HT1080 (cell line): ENCODE data around the gene LYSMD3. TPM values are rescaled to one million over a fixed set of nuclear protein-coding genes. Genes with fewer than 3 reads are reported as not detected.

Source experiments
- DNase-seq: peaks from one replicate; pipeline ENCODE4 v3.0.0-alpha.2; 2015; ENCODE audit warnings: low read depth
- total RNA-seq: library from RNA; depleted of rRNA; stranded (reverse); fragments of >200 nt; shearing (Covaris generic); gene quantifications from 2 replicates; pipeline ENCODE4 v1.2.3, GENCODE V29; 2014; rRNA removed

LYSMD3 gene
- total RNA-seq, 1 experiment from 2014 or later: 12.1 TPM

DNA sequence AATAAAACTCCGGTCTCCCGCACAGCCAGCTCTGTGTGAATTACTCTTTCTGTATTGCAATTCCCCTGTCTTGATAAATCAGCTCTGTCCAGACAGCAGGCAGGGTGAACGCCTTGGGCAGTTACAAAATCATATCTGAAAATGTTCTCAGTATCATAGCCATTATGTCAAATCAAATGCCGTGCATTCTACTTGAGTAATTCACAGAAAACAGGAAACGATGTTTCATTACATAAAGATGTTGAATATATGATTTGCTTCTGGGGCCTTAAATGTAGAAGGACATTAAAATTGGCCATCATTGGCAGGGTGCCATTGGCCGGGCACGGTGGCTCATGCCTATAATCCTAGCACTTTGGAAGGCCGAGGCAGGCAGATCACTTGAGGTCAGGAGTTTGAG lies 46.2 kb downstream of the LYSMD3 start:
- DNase-seq: no peak

DNA sequence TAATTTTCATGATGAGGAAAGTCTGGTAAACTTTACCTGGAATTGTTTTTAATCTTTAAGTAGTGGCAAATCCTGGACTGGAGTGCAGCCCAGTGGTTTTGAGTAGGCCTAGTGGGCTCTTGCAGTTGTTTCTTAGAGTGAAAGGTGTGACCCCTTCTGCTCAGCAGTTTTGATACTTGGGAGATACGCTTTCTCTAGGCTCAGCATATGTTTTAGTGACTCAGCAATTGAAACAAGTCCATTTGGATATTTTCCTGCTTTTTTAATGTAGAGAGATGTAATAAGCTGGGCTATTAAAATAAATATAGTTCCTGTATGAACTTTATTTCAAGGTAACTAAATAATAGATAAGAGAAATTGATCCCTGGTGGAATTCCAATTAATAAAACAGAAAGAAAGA lies 48.7 kb downstream of the LYSMD3 start:
- DNase-seq: no peak

DNA sequence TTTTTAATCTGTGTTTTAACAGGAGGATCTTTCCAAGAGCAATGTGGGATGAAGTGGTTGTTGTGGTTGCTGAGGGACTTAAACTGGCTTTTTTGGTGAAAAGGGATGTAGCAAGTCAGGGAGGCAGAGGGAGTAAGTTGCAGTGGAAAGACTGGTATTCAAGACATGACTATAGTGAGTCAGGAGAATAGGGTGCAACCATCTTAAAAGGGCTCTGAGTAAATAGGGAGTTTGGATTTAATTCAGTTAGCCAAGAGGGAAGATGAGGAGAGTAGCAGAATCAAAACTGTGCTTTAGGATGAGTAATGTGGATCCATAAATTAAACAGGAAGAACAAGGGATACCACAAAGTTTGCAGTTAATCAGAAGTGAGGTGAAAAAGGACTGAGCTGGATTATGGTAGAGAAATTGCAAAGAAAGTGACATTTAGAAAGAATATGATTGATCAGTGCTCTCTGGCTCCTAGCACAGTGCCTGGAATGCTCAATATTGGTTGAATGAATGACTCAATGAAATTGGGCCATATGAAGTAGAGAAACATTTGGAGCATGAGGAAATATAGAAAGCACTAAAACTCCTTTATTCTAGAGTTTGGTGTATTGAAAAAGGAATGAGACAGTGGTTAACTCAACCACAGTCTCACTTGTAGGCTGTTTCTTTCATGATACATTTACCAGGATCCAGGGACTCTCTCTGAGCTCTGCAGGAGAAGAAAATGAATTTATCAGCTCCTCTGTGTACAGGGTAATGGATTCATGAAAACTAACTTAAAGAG lies 49.6 kb downstream of the LYSMD3 start:
- peak; percentile 21 for DNase-seq

DNA sequence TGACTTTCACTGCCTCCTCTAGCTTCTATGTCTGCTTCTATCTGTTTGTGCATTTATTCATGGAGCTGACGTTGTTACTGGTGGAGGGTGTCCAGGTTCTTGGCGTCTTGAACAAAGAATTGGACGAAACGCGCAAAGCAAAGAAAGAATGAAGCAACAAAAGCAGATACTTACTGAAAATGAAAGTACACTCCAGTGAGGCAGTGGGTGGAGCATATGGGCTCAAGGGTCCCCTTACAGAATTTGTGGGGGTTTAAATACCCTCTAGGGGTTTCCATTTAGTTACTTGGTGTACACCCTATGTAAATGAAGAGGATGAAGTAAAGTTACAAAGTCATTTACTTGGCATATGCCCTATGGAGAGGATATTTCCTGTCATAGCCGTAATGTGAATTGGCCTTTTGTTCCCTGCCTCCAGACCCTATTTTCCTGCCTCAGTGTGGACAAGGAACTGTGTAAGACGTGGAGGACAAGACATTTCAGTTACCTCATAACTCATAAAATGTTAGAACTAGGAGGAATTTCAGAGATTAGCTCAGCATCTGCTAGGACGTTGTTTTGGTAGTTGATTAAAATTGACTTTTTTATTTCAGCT lies 51.7 kb downstream of the LYSMD3 start:
- no peak for DNase-seq

DNA sequence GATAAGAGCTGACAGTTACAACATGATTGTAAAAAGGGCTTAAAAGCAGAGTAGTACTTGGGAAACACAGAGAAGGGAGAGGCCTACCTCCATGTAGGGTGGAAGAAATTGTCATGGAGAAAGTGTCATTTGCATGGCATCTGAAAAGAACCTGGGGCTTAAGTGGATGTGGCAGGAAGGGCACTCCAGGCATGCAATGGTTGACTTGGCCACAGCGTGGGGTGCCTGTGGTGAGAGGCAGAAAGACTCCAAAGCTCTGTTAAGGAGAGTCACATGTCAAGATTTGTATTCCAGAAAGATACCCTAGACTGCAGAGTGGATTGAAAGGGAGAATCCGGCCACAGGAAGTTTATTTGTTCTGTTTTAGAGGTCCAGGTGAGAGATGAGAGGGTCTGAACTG lies 52.3 kb downstream of the LYSMD3 start:
- no peak for DNase-seq

DNA sequence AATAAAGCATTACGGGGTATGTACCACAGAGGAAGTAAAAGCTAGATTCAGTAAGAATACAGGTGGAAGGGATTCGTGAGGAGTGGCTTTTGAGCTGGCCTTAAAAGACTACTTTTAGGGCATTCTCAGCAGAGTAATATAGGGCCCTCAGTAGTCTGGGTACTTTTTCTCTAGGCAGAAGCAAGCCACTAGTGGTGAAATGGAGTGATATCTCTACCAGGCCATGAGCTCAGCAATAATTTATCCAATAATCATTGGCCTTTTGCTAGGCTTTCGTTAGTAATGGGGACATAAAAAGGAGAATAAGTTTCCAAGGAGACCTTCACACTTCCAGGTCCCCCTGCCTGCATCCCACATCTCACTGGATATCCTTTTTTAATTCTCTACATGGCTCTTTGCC lies 53.0 kb downstream of the LYSMD3 start:
- DNase-seq: no peak

DNA sequence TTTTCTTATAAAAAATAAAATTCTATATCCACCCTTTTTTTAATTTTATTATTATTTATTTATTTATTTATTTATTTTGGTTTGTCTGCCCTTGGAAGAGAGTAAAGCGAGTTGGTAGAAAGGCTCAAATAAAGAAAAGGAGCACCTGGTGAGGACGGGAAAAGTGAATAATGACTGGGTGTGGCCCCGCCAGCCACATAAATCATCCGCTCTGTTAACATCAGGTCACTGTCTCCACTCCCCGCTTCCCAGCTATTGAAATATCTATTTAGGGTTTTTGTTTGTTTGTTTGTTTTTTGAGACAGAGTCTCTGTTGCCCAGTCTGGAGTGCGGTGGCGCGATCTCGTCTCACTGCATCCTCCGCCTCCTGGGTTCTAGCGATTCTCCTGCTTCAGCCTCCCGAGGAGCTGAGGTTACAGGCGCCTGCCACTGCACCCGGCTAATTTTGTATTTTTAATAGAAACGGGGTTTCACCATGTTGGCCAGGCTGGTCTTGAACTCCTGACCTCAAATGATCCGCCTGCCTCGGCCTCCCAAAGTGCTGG lies 53.9 kb downstream of the LYSMD3 start:
- no peak for DNase-seq

DNA sequence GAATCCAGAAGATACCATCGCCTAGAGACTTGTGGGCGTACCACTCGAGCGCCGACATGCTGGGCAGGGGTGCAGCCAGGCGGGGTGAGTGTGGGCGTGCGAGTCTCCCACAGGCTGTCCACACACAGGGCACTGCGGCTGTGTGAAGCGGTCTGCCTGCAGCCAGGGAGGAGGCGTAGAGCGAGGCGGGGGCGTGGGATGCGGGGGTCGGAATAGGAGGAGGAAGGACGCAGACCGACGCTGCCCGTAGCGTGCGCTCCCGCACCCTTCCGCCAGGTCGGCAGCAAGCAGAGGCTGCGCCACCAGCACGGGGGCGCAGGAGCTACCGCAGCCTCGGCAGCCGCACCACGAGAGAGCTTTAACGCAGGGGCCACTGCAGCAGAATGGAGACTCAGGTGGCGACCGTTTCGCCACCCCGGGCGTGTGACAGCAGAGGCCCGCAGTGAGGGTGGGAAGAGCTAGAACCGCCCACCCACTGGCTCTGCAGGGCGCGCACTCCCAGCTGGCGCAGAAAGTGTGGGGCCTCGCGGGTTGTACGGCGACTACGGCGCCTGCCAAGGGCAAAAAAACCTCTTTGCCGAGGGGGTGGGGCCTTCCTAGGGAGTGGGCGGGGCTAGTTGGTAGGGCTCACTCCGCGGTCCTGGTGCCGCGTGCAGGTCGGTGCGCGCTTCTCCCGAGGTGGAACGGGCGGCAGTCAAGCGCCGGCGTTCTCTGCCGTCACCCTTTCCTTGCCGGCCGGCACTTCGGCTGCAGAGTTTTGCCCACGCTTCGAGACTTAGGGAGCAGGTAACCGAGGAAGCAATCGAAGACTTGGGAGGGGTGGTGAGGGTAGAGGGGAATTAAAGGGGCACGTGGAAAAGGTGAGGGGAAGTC lies 54.9 kb downstream of the LYSMD3 start, which contains the start of the genes MBLAC2 and POLR3G:
MBLAC2 (minus strand) TSS at position 537 of the 873 bp plus-strand sequence; CDS start at position 58, 479 bp downstream.
POLR3G (plus strand) TSS at position 630 of the 873 bp plus-strand sequence. CDS start 10,704 bp downstream, outside the sequence.
- peak; percentile 91 for DNase-seq

DNA sequence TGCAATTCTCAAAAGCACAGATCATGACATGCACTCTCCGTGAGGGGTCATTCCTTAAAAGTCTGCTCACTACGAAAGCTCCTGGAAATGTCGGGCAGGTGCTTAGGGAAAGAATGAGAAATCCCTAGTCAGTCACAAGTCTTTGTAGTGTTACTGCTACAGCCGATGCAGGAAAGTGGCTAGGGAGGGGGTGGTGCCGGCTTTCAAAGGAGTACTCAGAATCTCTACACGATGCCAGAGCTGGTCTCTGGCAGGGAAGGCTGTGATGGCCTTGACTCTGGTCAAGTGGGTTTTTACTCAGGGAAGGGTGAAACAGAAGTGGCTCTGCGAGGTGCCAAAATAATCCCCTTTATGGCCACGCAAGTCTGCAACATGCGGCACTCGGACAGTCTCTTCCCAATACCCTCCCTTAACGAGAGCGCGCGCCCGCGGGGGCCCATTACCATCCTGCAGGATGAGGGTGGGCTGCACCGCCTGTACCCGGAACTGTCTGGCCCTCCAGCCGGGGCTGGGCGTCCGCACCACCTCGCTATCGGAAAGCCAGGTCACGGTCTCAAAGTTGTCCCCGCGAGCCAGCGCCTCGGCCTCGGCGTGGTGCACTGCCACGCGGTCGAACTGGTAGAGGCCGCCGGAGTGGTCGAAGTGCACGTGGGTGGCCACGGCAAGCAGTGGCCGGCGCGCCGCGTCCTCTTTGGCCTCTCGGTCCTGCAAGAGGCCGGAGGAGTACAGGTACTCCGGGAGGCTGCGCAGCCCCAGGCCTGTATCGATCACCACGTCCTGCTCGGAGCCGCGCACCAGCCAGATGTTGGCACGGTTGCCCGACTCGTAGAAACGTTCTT lies 55.8 kb downstream of the LYSMD3 start:
- peak; percentile 32 for DNase-seq

DNA sequence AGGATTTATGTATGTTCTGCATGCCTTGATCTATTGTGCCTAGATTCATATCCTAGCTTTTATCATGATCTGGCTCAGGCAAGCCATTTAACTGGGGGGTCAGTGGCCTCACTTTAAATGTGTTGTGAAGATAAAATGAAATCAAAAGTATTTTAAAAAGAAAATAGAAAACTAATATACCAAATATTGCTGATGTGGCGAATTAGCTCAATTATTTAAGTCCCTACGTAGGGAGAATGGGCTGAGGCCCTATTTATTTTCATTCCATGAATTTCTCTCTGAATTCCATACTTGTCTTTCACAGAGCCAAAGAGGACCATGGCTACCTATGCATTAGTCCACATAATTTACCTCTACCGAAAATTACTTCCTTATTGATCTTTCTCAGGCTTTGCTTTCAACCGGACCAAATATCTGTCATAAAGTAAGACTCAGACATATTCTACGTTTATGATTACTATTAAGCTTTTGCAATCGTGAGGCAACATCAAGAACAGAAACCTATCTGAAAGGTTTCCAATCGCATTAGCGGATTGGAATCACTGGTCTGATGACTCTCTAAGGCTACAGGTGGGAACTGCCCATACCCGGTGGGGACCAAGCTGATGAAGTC lies 56.5 kb downstream of the LYSMD3 start:
- DNase-seq: no peak

Other genes with a start within 250 kb of the LYSMD3 start
- 24.6 and 29.8 TPM in 2 replicates for gene CETN3, start 119.8 kb downstream of the LYSMD3 start, total RNA-seq
- gene MBLAC2, start 54.8 kb downstream of the LYSMD3 start, total RNA-seq: 4.9 and 7.2 TPM in 2 replicates
- 26.6 and 34.8 TPM in 2 replicates for gene POLR3G, start 54.7 kb downstream of the LYSMD3 start, total RNA-seq
- gene ADGRV1, start 29.2 kb upstream of the LYSMD3 start, total RNA-seq: 0.43 and 0.45 TPM in 2 replicates